ENCODE results near the gene NPY1R. TPM values are rescaled to one million over a fixed set of nuclear protein-coding genes. Genes with fewer than 3 reads are reported as not detected.

The NPY1R gene
- 11.8 and 16.6 TPM in 2 replicates for total RNA-seq (2014; rRNA removed; shearing (Covaris generic); ENCODE audit: low replicate concordance)

DNA sequence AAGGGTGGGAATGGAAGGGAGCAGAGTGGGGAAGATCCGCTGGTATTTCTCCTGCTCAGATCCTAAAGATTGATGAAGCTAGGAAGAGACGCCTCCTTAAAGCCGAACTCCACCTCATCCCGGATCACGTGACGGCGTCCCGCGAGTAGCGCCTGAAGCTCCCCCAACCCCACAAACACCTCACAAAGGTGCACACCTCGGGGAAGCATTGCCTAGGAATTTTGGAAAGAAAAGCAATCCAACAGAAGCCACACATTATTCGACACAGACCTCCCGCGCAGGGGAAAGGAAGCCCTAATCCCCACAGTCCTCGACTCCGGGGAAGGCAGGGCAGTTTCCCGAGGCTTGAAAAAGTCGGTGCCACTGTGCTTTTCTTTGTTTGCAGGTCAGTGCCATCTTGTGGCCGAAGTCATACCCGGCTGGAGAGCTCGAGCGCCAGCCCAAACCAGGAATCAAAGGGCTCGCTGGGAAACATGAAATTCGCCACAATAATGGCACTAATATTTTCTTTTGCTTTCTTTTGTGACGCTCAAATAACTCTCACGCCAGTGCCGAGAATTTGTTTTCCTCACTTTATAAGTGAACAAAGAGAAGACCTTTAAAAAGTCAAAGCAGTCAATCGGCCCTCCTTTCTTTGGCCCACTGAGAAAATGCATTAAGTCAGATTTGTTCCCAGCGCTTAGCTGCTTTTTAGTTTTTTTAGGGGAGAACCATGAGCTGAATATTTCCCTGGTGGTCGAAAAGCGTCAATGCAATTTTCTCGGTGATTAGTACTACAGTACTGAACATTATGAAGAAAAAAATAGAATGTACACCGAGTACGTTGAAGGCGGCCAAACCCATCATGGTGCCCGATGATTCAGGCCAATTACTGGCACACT is at the start of gene NPY1R:
Gene NPY1R (minus strand): TSS at position 71 of the 881 bp plus-strand sequence. CDS start 6,042 bp downstream, outside the sequence.
- peak; percentile 88 for DNase-seq (ENCODE audit: low read depth)
- in situ Hi-C loops (cut with HindIII; ENCODE audit: low pct_unique_long_range_greater_than_20kb, low sequenced_read_pairs), result no loop called here

DNA sequence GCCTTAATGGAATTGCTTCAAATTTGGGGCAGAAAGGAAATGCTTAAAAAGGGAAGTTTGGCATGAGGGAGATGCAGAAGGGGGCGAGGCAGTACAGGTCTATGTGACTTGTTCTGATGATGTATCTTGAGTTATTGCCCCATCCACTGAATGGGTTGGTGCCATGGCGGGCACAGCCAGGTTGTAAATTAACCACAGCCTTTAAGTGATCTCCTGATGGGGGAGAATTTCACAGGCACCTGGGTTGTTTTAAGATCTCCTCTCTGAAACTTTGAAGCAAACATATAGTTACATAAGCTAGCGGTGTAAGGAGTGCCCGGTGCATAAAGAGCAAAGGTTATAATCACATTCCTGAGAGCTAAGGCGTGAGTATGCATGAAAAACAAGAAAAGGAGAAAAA is 48.3 kb upstream of the NPY1R start:
- in situ Hi-C loops (cut with HindIII; ENCODE audit: low pct_unique_long_range_greater_than_20kb, low sequenced_read_pairs), result no loop called here
- DNase-seq (ENCODE audit: low read depth), result peak; percentile 62

DNA sequence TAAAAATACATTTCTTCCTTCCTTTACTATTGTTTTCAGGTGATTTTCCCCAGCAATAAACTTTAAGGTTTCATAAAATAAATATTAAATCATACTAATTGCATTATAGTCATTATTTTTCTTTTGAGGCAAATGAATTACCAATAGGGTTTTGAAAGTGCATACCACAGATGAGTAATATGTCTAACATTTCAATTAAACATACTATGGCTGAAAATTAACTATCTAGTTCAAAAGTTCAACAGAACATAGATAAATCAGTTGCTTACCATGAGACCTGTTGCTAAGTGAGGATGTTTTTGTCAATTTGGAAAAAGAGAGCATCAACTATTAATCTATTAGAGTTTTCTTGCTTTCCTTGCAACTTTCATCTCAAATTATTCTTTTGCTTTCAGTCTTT is 46.3 kb upstream of the NPY1R start:
- in situ Hi-C loops (cut with HindIII; ENCODE audit: low pct_unique_long_range_greater_than_20kb, low sequenced_read_pairs), result no loop called here
- peak; percentile 62 for DNase-seq (ENCODE audit: low read depth)

DNA sequence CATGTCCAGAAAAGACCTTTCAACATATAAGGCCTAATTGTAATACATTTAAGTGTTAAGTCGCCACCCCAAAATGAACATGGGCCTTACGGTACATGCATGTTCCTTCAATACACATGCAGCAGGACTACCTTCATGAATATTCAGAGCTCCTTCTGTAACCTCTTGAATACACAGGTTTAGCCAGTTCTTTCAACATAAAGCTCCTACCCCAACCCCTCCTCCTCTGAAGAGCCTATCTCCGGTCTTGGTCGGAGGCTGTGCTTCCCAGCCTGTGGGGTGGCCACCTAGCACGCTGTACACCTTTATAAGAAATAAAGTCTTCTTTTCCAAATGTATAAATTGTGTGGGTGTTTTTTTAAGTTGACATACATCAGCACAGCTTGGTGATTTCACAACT is 39.6 kb upstream of the NPY1R start:
- in situ Hi-C loops (cut with HindIII; ENCODE audit: low pct_unique_long_range_greater_than_20kb, low sequenced_read_pairs), result no loop called here
- DNase-seq (ENCODE audit: low read depth), result no peak

DNA sequence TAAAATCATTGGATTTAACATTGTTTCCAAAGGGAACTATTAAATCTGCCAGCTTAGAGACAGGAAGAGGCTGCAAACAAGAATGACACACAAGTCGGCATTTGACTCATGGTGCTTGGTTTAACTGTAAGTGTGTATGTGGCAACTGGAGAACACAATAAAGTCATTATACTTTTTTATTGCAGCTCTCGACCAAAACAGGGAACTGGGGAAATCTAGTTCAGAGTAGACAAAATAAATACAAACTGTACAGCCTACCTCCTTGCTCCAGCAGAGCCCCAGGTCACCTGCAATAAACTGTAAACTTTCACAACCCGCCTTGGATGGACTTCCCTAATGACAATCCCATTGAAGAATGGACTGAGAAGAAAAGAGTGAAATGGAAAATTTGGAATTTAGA is 35.3 kb upstream of the NPY1R start:
- DNase-seq (ENCODE audit: low read depth), result no peak
- in situ Hi-C loops (cut with HindIII; ENCODE audit: low pct_unique_long_range_greater_than_20kb, low sequenced_read_pairs), result no loop called here

DNA sequence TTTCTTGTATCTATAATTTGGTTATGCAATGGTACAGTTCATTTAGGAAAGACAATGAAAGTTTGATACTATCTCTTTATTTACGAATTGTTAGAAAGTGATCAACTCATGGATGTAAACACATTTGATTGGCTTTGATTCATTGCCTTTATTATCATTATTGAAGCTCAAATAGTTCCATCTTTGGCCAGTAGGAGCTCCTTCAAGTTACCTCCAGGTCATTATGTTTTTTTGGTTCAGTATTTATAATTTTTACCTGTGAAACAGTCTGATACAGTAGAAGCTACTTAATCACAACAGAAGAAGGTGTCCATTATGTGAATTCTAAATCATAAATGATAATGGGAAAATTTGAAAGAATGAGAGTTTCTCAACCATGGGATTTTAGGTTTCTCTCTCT is 23.7 kb upstream of the NPY1R start:
- no peak for DNase-seq (ENCODE audit: low read depth)
- in situ Hi-C loops (cut with HindIII; ENCODE audit: low pct_unique_long_range_greater_than_20kb, low sequenced_read_pairs), result no loop called here

DNA sequence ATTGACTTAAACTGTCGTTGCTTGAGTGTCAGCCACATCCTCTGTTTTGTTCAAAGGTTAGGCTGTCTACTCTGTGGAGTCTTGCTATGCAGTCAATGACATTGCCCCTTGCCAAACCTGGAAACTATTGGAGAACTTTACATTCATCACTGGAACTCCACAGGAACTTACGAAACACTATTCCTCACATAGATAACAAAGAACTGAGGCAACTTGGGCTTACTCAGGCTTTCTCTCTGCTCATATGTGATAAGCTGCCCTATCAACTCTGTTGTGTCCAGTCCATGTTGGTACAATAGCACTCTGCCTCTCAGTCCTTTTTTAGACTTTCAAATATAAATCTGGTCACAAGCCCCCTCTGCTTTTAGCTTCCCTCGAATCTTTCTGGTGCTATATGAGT is 20.7 kb upstream of the NPY1R start:
- in situ Hi-C loops (cut with HindIII; ENCODE audit: low pct_unique_long_range_greater_than_20kb, low sequenced_read_pairs), result no loop called here
- no peak for DNase-seq (ENCODE audit: low read depth)

DNA sequence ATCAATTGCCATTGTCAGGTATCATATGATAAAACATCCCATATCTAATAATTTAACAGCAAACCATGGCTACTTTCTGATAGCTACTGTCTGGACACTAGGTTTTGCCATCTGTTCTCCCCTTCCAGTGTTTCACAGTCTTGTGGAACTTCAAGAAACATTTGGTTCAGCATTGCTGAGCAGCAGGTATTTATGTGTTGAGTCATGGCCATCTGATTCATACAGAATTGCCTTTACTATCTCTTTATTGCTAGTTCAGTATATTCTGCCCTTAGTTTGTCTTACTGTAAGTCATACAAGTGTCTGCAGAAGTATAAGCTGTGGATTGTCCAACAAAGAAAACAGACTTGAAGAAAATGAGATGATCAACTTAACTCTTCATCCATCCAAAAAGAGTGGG is 18.3 kb upstream of the NPY1R start:
- DNase-seq (ENCODE audit: low read depth), result peak; percentile 79
- in situ Hi-C loops (cut with HindIII; ENCODE audit: low pct_unique_long_range_greater_than_20kb, low sequenced_read_pairs), result no loop called here

DNA sequence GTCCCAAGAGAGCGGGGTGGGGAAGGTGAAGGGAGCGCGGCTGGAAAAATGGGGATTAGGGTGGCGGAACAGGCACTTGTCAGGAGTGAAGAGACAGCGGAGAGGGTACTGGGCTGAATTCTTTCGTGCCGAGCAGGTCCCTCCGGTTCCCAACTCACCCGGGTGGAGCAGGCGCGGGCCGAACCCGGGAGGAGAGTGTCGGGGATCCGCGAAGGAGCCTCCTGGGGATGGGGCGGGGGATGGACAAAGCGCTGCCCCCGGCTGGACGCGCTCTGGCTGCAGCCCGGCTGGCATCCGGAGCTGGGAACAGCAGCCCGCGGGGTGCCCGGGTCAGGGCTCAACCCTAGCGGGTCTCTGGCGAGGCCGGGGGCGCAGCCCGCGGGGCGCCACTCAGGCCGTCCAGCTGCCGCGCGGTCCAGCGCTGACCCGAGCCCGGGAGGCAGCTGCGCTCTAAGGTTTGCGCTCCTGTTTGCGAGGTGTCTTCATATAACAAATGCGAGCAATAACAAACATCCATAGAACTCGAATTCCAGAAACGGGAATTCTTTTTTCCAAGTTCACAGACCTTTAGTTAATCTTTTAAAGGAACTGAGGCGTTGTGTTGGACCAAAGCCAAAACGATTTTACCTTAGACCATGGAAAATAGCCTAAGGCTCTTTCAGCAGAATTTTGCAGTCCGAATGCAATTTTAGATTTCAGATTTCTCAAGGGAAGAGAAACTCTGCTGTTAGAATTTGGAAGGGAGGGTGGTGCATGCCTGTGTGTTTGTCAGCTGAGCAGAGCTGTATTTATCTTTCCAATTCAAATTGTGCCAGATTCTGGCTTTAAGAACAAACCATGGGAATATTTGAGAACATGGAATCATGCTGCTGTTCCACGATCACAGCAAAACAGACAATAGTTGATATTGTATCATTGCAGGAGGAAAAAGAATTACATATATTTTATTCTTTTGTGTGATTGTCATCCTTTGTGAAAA is 12.0 kb upstream of the NPY1R start:
- in situ Hi-C loops (cut with HindIII; ENCODE audit: low pct_unique_long_range_greater_than_20kb, low sequenced_read_pairs), result no loop called here
- DNase-seq (ENCODE audit: low read depth), result peak; percentile 45

DNA sequence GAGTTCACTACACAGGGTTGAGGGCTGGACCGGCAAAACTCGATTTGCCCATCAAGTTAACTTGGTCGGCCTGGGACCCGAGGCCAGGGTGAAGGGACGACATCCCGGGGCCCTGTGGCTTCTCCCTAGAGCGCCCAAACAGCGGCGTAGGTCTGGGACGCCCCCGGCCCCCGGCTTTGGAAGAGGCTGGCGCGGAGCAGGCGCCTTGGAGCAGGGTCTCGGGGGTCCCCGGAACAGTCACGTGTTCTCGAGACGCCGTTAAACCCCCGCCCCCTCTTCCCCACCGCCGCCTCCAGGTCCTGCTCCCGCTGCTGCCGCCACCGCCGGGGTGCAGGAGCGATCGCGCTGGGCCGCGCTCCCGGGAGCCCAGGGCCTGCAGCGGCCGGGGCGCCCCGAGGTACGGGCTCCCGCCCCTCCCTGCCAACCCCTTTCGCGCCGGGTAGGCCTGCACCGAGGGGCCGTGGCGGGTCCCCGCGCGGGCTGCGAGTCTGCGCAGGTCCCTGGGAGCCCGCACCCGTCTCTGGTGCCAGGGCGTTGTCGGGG is 11.3 kb upstream of the NPY1R start, which contains the start of gene NPY5R:
Gene NPY5R (plus strand): TSS at position 289 of the 543 bp plus-strand sequence. CDS start 6,382 bp downstream, outside the sequence.
- no peak for DNase-seq (ENCODE audit: low read depth)
- in situ Hi-C loops (cut with HindIII; ENCODE audit: low pct_unique_long_range_greater_than_20kb, low sequenced_read_pairs), result no loop called here

DNA sequence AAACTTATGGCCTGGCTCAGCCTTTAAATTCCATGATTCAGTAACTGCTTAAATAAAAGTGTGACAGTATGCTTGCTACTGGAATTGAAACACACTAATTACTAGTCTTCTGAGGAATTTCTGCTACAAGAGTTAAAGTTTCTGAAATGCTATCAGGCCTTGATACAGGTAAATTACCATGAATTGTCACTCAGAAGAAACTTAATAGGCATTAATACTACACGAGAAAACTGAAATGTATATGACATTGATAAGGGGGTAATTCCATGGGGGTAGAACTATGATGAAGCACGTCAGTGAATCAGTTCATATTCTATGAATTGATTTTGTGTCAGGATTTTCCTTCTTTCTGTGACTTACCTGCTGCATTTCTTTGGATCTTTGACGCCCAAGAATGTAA is 3.0 kb upstream of the NPY1R start:
- DNase-seq (ENCODE audit: low read depth), result no peak
- in situ Hi-C loops (cut with HindIII; ENCODE audit: low pct_unique_long_range_greater_than_20kb, low sequenced_read_pairs), result no loop called here

DNA sequence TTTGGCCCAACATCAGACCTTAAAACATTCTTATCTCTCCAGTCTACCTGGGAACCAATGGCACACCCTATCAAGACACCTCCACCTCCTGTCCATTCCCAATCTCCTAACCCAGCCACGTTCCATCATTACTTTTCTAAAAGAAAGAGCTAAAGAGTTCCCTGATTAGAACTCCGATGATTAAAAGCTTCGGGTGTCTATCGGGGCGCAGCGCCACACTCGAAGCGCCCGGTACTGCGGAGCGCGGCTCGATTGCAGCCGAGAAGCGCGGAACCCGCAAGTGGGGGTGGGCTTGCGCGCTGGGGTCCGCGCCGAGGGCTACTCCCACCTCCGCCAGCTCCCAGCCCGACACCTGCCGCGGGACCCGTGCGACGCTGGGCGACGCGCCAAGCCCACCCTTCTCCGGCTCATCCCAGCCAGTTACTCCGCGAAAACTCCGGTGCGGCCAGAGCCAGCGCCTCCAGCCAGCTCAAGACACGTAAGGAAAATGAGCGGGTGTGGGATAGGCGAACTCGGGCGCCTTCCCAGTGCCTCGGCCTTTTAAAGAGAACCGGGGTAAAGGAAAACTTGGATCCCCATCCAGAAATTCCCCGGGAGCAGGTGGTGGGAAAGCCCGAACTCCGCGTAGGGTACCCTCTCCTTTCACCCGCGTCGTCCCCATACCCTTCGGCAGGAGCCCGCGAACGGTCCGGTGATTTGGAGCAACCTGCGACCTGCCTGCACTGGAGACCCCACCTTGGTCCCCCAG is 593 bp downstream of the NPY1R start:
- in situ Hi-C loops (cut with HindIII; ENCODE audit: low pct_unique_long_range_greater_than_20kb, low sequenced_read_pairs), result no loop called here
- DNase-seq (ENCODE audit: low read depth), result peak; percentile 44

DNA sequence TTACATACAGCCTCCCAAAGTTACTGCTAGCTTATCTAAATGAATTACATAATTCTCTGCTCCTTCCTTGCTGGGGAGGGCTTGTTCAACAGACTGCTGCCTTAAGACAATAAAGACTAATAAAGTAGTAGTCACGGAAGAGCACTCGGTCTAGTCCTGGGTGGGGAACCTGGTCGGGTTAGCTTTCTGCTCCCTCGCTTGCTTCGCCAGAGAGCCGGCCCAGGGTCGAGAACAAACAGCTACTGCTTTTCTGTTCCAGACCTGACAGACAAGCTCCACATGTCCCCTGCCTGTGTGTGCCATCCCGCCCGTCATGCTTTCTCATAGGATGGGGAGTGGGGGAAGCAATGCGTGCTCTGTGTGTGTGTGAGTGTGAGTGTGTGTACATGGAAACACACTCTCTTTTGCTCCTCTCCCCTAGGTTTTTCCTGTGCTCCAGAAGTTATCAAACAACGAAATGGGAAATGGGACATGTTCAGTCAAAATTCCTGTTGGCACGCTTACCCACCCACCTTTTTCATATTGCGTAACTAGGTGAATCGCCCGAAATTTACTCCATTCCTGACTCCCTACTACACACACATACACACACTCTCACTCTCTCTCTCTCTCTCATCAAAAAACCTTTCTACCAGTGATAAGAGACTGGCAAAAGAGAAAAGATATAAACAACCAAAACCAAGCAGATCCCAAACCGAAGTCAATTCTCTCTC is 1.3 kb downstream of the NPY1R start:
- in situ Hi-C loops (cut with HindIII; ENCODE audit: low pct_unique_long_range_greater_than_20kb, low sequenced_read_pairs), result no loop called here
- DNase-seq (ENCODE audit: low read depth), result no peak

DNA sequence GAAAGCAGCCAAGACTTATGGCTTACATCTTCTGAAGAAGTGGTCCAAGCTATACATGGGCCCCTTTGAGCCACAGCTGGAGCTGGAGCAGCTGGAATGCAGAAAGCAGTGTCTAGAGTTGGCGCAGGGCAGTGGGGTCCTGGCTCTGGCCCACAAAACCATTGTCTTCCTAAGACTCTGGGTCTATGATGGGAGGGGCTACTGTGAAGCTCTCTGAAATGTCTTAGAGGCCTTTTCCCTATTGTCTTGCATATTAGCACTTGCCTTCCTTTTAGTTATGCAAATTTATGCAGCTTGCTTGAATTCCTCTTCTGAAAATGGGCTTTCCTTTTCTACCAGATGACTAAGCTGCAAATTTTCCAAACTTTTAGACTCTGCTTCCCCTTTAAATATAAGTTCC is 15.3 kb downstream of the NPY1R start:
- no peak for DNase-seq (ENCODE audit: low read depth)
- in situ Hi-C loops (cut with HindIII; ENCODE audit: low pct_unique_long_range_greater_than_20kb, low sequenced_read_pairs), result no loop called here

DNA sequence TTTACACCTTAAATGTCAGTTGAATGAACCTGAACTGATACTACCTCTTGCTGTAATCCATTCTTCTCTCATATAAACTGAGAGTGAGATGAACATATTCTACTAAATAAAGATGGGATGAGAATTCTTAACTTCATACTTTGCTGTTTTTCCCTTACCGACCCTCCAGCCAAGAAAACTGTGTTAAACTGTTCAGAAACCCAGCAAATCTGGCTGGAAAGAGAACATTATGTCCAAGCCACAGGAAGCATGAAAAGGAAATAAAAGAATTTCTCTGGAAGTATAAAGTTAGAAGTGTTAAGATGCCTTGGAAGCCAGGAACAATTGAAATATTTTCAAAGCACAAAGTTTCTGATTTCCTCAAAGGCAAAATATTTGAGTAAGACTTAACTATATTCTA is 22.9 kb downstream of the NPY1R start:
- DNase-seq (ENCODE audit: low read depth), result no peak
- in situ Hi-C loops (cut with HindIII; ENCODE audit: low pct_unique_long_range_greater_than_20kb, low sequenced_read_pairs), result no loop called here

DNA sequence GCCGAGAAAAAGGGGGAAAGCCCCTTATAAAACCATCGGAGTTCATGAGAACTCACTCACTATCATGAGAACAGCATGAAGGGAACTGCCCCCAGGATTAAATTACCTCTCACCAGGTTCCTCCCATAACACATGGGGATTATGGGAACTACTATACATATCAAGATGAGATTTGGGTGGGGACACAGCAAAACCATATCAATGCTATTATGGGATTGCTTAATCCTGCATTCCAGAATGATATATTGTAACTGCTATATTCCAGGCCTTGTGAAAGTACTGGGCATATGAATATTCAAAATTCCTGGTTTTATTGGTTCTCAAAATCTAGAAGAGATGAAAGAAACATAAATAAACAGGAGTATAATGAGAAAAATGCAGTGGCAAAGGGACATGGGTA is 29.3 kb downstream of the NPY1R start:
- no peak for DNase-seq (ENCODE audit: low read depth)
- in situ Hi-C loops (cut with HindIII; ENCODE audit: low pct_unique_long_range_greater_than_20kb, low sequenced_read_pairs), result no loop called here

DNA sequence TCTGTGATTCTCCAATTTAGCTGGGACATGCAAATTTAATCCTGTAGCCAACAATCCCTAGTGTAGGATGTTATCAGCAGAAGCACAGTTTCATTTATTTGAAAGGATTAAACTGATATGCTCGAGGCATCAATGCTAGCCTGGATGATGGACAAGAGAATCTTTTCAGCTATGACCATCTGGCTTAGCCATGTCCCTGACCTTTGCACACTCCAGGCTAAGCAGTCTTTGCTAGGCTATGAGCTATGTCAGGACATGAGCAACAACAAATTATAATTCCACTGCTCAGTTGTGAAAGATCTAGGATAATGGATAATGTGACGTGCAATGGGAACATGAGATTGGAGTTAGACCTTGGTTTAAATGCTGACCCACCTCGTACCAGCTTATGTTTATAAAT is 32.0 kb downstream of the NPY1R start:
- DNase-seq (ENCODE audit: low read depth), result no peak
- in situ Hi-C loops (cut with HindIII; ENCODE audit: low pct_unique_long_range_greater_than_20kb, low sequenced_read_pairs), result no loop called here

Data from Caki2 (cell line).